Embryonic facial prominence (tissue), 1 donor: ENCODE results near the gene HOXD4.

ENCODE experiments used
- DNase-seq: peaks from one replicate; pipeline ENCODE4 v3.0.0-alpha.2; 2016; ENCODE audit errors: extremely low spot score

Gene HOXD4

GRCh38 chr2:176151442-176152287, at the start of gene HOXD4:
TSS of gene HOXD4 (plus strand) at chr2:176151550. CDS start at chr2:176151634, 84 bp downstream.
- no peak for DNase-seq

- no peak for DNase-seq
These were observed 49.5 kb upstream of the HOXD4 start for GRCh38 chr2:176101842-176102241.

DNA sequence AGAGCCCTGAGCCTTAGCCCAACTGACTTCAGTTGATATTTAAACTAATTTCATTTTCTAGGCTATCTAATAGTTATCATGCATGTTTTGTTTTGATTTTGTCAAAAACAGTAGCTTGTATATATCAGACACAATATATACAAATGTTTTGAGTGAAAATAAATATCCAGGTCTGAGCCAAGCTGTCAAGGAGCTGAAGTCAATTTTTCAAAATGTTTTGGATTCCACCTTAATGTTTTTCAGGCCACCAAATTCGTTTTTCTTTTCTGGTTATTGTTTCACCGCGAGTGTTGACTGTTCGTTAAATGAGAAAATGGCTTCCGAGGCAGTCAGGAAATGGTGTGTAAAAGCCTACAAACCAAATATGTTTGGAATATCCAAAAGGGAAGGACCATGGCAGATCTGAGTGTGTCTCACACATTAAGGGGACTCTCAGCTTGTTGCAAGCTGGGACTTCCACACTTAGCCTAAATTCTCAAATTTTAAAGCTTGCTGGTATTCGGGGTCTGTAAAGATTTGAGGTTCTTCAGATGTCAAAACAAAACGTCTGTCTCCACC, 49.0 kb upstream of the HOXD4 start:
- DNase-seq, result no peak

GRCh38 chr2:176103194-176103593, 48.2 kb upstream of the HOXD4 start:
- DNase-seq, result no peak

DNA sequence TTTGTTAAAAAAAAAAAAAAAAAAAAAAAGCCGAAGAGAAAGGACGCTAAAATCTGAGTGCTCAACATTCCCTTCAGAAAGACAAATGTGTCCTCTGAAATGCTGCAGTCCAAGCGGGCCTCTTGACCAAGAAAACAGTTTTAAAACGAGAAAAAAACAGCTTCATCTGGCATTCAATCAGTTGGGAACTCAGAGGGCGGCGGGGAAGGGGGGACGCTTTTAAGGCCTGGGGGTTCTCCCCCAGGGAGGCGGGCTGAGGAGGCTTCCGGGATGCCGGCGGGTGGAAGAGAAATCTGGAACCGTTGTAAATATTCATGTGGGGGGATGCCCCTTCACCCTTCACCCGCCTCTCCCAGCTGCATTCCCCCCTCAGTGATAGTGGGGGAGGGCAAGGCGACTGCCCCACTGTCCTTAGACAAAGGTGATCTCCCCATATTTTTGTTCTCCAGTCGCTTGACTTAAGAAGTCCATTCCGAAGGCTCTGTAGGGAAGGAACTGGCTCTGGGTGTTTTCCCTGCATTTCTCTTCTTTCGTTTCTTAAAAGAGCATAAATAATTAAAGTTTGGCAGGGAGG, 47.5 kb upstream of the HOXD4 start:
- no peak for DNase-seq

- no peak for DNase-seq
These were observed 46.9 kb upstream of the HOXD4 start for GRCh38 chr2:176104316-176105077.

GRCh38 chr2:176105078-176105729, 46.1 kb upstream of the HOXD4 start:
- DNase-seq, result no peak

- DNase-seq, result no peak
These were observed 45.4 kb upstream of the HOXD4 start for GRCh38 chr2:176105730-176106580.

DNA sequence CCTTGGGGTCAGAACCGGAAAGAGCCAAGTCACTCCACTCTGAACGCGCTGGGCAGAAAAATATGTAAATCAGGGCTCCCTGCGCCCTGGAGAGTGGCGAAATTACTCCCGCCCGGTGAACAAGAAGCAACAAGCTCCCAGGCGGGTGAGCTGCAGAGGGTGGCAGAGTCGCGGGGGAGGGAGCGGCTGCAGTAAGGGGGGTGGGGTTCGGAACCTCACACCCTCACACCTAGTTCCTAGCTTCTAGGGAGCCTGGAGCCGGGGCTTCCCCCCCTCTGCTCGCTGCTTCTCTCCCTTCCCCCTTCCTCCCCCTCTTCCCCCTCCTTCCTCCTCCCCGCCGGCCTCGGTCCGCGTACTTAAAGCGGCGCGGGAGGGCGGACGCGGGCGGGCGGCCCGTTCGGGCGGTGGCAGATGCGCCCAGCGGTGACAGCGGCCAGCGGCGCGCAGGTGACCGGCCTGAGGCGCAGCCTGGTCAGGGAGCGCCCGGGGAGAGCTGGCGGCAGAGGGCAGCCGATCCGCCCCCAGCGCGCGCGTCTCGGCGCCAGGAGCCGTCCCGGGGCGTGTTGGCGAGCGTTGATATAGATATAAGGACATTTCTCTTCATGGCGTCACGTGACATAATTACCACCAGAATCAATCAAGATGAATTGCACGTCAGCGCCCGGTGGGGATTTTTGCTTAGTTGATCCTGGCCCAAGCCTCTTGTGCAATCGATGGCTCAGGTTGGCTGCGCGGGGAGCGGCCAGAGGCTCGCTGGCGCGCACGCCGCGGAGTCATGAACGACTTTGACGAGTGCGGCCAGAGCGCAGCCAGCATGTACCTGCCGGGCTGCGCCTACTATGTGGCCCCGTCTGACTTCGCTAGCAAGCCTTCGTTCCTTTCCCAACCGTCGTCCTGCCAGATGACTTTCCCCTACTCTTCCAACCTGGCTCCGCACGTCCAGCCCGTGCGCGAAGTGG, 44.5 kb upstream of the HOXD4 start, which contains the start of gene HOXD11:
Gene HOXD11, plus strand, starts transcription at position 700 of the 959 bp plus-strand sequence. Its CDS starts 76 bp downstream, at position 776.
- DNase-seq, result no peak

- no peak for DNase-seq
These were observed 43.6 kb upstream of the HOXD4 start for GRCh38 chr2:176107731-176108181.

DNA sequence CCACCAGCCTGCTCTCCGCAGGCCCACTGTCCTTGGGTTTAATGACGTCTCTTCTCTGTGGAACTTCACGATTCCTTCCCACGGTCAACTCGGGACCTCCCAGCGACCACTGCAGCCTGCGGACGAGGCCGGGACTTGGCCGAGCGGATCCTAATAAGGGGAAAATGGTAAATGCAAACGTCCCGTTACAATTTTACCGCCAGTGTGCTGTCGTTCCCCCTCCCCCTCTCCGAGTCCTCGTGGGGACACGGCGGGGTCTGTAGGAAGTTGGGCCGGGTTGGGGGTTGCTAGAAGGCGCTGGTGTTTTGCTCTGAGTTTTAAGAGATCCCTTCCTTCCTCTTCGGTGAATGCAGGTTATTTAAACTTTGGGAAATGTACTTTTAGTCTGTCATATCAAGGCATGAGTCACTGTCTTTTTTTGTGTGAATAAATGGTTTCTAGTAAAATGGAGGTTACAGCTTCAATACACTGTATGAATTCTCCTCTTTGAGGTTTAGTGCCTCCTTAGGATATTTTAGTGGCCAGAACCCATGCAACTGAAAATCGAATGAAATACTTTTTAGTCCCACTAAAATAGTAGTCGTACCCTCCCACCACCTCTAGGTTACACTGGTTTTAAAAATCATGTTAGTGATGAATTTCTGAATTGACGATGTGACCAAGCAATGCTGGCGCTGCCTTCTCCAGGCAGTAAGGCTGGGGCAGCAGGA, 42.0 kb upstream of the HOXD4 start:
- DNase-seq, result no peak

- DNase-seq, result no peak
These were observed 41.4 kb upstream of the HOXD4 start for GRCh38 chr2:176109946-176110345.

- DNase-seq, result no peak
These were observed 40.7 kb upstream of the HOXD4 start for GRCh38 chr2:176110415-176111308.

DNA sequence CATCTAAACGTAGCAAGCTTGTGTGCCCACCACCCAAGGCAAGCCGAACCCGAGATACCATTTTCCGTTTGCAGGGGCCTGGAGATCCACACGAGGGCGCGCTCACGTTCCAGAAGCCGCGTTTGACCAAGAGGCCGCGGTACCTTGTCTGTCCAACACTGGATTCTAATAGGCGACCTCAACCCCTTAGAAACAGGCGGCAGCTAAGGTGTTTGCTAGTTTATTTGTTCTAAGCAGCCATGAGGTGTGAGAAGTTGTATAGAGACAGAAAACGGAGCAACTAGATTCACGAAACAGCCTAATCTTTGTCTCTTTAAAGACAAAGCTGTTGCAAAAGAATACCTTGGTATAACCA, 40.1 kb upstream of the HOXD4 start:
- DNase-seq, result peak; percentile 72

GRCh38 chr2:176111846-176112374, 39.4 kb upstream of the HOXD4 start:
- DNase-seq, result no peak

- no peak for DNase-seq
These were observed 38.7 kb upstream of the HOXD4 start for GRCh38 chr2:176112375-176113302.
